Nephron progenitor cell (in vitro differentiated cells): ENCODE measurements around the gene CD151.

Experiments used
- DNase-seq: peaks from one replicate; pipeline ENCODE4 v3.0.0; 2021
- H3K27ac Mint-ChIP-seq: 2 replicates; pipeline ENCODE4 v1.8.0; 2021; ENCODE audit warnings: mild to moderate bottlenecking, moderate library complexity, mixed read lengths
- H3K27me3 Mint-ChIP-seq: 2 replicates; pipeline ENCODE4 v1.8.0; 2021; ENCODE audit warnings: mild to moderate bottlenecking, low read depth, mixed read lengths; ENCODE audit not compliant: poor library complexity
- H3K36me3 Mint-ChIP-seq: 2 replicates; pipeline ENCODE4 v1.8.0; 2021; ENCODE audit warnings: low read depth, mixed read lengths
- H3K4me1 Mint-ChIP-seq: 2 replicates; pipeline ENCODE4 v1.8.0; 2021; ENCODE audit warnings: mixed read lengths
- H3K4me3 Mint-ChIP-seq: 2 replicates; pipeline ENCODE4 v1.8.0; 2021; ENCODE audit warnings: mild to moderate bottlenecking, moderate library complexity, mixed read lengths
- H3K9me3 Mint-ChIP-seq: 2 replicates; pipeline ENCODE4 v1.8.0; 2021; ENCODE audit warnings: mild to moderate bottlenecking, moderate library complexity, mixed read lengths
- CTCF ChIP-seq: fragments of 200-600 bp; sonication (generic); IDR thresholded peaks from 2 replicates; pipeline ENCODE4 v1.5.0; 2021; ENCODE audit warnings: antibody characterized with exemption

The CD151 gene

GRCh38 chr11:849951-850774, 17.4 kb downstream of the CD151 start:
- TF ChIP-seq CTCF: no peak
- peak overlapping the region; percentile 79 for H3K4me3 Mint-ChIP-seq
- H3K36me3 Mint-ChIP-seq: no peaks in the 10 kb centered on the region
- peaks cover 16% of the 10 kb centered on the region for H3K4me1 Mint-ChIP-seq
- DNase-seq: no peak
- peaks cover 32% of the 10 kb centered on the region for H3K27me3 Mint-ChIP-seq
- H3K27ac Mint-ChIP-seq: no peak overlapping the region
- no peaks in the 10 kb centered on the region for H3K9me3 Mint-ChIP-seq

- TF ChIP-seq CTCF: no peak
- H3K4me3 Mint-ChIP-seq: peak overlapping the region; percentile 70
- H3K9me3 Mint-ChIP-seq: no peaks in the 10 kb centered on the region
- no peaks in the 10 kb centered on the region for H3K36me3 Mint-ChIP-seq
- H3K27ac Mint-ChIP-seq: no peak overlapping the region
- DNase-seq: peak; percentile 56
- H3K27me3 Mint-ChIP-seq: peaks cover 32% of the 10 kb centered on the region
- H3K4me1 Mint-ChIP-seq: peaks cover 11% of the 10 kb centered on the region
Observed at GRCh38 chr11:850775-851763, 18.3 kb downstream of the CD151 start.

- no peak overlapping the region for H3K27ac Mint-ChIP-seq
- H3K4me3 Mint-ChIP-seq: peak overlapping the region; percentile 30
- no peak for DNase-seq
- H3K9me3 Mint-ChIP-seq: no peaks in the 10 kb centered on the region
- H3K4me1 Mint-ChIP-seq: peaks cover 17% of the 10 kb centered on the region
- no peak for TF ChIP-seq CTCF
- H3K36me3 Mint-ChIP-seq: no peaks in the 10 kb centered on the region
- peaks cover 22% of the 10 kb centered on the region for H3K27me3 Mint-ChIP-seq
Observed at GRCh38 chr11:852762-853161, 20.0 kb downstream of the CD151 start.

- Mint-ChIP-seq H3K27ac (no peak overlapping the region), H3K4me1 (peaks cover 24% of the 10 kb centered on the region), H3K4me3 (no peak overlapping the region), H3K27me3 (peaks cover 15% of the 10 kb centered on the region), H3K9me3 (no peaks in the 10 kb centered on the region), H3K36me3 (no peaks in the 10 kb centered on the region)
- DNase-seq: no peak
- no peak for TF ChIP-seq CTCF
Observed at GRCh38 chr11:853682-854448, 21.1 kb downstream of the CD151 start.

- peaks cover 15% of the 10 kb centered on the region for H3K27me3 Mint-ChIP-seq
- DNase-seq: no peak
- peaks cover 28% of the 10 kb centered on the region for H3K4me1 Mint-ChIP-seq
- no peak for TF ChIP-seq CTCF
- no peaks in the 10 kb centered on the region for H3K36me3 Mint-ChIP-seq
- H3K9me3 Mint-ChIP-seq: no peaks in the 10 kb centered on the region
- H3K4me3 Mint-ChIP-seq: no peak overlapping the region
- H3K27ac Mint-ChIP-seq: no peak overlapping the region
Observed at GRCh38 chr11:854601-855329, 22.0 kb downstream of the CD151 start.
